ENCODE measurements around the gene PRELP.

The PRELP gene

GRCh38 chr1:203478231-203478630 is 2.6 kb downstream of the PRELP start:
- no peak for DNase-seq (ENCODE audit: low spot score)

DNA sequence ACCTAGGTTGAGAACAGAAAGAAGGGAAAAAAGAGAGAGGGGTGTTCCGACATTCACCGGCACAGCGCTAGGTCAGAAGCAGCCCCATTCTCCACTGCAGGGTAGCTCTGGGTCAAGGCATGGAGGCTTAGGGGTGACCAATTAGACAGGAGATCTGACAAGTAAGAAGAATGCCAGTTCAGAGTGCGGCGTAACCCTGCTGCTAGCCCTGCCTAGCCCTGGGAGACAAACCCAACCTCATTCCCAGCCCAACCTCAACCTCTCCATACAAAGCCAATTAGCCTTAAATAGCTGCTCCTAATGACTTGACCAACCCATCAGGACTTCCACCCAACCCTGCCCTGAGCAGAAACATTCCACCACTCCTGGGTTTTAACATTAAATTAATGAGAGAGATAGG is 3.4 kb downstream of the PRELP start:
- no peak for DNase-seq (ENCODE audit: low spot score)

- DNase-seq (ENCODE audit: low spot score), result no peak
Measured at GRCh38 chr1:203479646-203480045, 4.0 kb downstream of the PRELP start.

- no peak for DNase-seq (ENCODE audit: low spot score)
Measured at GRCh38 chr1:203480084-203480483, 4.5 kb downstream of the PRELP start.

DNA sequence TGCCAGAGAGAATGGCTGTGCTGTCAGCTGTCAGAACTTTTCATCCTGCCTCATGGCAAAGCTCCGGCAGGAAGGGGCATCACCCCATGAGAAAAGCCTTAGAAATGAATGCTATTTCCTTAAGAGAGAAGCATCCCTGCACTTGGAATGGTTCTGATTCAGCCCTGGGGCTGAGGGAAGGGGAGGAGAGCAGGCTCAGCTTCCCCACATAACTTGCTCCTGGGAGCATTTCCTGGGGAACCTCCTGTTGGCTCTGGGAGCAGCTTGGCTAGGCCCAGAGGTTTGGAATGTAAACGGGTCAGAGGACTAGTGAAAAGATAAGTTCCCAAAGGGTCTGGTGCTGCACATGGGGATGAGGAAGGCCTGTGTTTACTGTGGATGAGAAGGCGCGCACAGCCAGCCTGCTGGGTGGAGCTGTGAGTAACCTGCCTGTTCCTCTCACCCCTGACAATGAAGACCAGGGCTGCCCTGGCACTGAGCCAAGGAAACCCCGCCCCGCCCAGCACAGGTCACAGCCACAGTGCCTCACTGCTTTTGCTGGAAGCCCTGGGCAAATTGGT is 5.0 kb downstream of the PRELP start:
- DNase-seq (ENCODE audit: low spot score), result peak; percentile 61

DNA sequence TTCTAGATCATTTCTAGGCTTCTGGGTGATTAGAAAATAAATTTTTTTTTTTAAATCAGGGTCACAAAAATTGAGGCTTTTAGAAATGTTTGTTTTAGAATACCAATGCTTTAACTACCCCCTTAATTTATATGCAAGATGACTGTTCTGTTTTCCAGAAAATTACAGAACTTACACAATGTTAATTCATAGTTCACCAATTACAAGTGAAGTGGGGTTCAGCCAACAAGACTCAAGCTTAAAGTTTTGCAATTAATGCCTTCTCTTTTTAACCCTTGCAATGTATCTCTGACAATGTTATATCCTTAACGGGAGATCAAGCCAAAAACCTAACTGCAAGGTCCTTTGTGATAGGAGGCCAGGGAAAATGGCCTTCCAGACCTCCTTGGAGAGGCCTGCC is 5.6 kb downstream of the PRELP start:
- DNase-seq (ENCODE audit: low spot score), result no peak

DNA sequence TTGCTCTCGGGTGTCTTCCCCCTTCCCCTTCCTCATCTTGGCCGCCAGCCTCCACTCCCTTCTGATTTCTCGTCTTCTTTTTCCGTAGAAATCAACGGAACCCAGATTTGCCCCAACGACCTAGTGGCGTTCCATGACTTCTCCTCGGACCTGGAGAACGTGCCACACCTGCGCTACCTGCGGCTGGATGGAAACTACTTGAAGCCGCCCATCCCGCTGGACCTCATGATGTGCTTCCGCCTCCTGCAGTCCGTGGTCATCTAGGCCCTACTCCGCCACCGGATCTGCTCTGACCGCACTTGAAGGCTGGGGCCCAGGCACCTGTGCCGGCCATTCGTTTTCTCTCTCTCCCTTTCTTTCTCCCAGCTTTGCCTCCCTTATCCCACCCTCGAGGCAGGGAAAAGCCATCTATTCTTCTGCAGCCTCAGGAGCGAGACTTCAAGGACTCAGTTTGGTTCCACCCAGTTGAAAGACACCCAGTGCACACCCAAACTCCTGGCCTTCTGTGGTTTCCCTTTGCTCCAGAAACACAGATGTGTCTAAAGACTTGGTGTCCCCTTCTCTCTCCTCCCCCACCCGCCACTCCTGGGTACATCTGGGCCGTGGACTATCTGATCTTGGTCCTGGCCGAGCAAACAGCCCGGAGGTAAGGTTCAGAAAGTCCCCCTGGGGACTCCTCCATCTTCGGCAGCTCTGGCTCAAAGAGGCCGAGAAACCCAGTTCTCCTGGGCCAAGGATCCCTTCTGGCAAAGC is 11.2 kb downstream of the PRELP start:
- DNase-seq (ENCODE audit: low spot score), result no peak

DNA sequence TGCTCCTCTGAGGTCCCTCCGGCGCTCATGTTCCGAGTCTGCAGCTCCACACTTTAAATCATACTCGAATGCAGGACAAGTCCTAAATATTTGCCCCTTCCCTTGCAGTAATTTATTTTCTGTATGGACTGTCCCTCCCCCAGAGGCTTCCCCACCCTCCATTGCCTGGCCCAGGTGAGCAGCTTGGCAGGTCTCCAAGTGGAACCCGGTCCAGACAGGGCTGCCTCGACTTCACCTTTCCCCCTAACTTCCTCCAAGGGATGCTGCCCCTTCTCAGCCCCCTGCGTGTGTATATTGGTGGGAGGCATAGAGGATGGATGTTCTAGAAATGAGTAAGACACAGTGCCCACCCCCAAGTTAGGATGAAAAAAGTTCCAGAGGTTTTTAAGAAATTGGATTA is 12.9 kb downstream of the PRELP start:
- DNase-seq (ENCODE audit: low spot score), result no peak

DNA sequence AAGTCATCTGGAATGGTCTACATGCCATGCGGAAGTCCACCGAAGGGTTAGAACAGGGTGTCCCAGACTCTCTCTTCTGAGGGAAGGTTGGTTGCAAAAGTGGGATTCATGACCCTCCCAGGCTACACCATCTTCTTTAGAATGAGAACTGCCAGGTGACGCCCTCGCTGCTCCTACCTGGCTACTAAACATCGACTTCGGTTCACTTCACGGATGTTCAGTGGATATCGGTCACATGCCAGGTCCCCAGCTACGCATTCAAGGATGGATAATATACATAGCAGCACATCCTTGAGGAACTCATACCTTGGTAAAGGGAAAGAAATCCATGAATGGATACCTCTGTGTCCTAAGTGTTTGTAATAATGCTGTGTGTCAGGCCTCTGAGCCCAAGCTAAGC is 15.0 kb downstream of the PRELP start:
- no peak for DNase-seq (ENCODE audit: low spot score)

DNA sequence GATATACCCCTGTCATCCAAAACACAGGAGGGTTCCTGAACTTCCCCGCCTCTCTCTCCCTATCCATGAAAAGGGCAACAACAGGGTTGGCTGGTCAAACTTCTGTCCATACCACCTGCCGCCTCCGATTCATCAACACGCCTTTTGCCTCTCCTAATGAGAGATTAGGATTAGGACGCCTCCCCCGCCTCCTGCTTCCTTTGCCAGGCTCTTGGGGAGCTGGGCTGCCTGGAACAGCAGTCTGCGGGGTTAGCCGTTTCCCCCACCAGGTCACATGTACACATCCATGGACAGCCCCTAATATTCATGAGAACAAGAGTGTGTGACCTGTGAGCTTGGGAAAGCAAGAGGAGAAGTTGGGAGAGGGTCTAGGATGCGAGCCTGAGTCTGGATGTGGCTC is 16.1 kb downstream of the PRELP start:
- no peak for DNase-seq (ENCODE audit: low spot score)

GRCh38 chr1:203492082-203492747 is 16.6 kb downstream of the PRELP start:
- no peak for DNase-seq (ENCODE audit: low spot score)

- DNase-seq (ENCODE audit: low spot score), result no peak
Measured at GRCh38 chr1:203492748-203493130, 17.1 kb downstream of the PRELP start.

- DNase-seq (ENCODE audit: low spot score), result no peak
Measured at GRCh38 chr1:203493901-203494300, 18.3 kb downstream of the PRELP start, which contains the start of gene OPTC. TSS of gene OPTC (plus strand) at chr1:203494153. CDS start at chr1:203496006, 1,853 bp downstream.

DNA sequence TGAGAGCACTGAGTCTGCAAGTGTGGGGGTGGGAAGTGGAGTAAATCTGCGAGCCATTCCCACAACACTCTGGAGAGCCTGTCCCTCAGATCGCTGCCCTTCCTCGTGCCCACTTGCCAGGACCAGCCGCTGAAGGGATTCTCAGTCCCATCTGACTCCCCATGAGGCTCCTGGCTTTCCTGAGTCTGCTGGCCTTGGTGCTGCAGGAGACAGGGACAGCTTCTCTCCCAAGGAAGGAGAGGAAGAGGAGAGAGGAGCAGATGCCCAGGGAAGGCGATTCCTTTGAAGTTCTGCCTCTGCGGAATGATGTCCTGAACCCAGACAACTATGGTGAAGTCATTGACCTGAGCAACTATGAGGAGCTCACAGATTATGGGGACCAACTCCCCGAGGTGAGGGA is 20.2 kb downstream of the PRELP start:
- no peak for DNase-seq (ENCODE audit: low spot score)

DNA sequence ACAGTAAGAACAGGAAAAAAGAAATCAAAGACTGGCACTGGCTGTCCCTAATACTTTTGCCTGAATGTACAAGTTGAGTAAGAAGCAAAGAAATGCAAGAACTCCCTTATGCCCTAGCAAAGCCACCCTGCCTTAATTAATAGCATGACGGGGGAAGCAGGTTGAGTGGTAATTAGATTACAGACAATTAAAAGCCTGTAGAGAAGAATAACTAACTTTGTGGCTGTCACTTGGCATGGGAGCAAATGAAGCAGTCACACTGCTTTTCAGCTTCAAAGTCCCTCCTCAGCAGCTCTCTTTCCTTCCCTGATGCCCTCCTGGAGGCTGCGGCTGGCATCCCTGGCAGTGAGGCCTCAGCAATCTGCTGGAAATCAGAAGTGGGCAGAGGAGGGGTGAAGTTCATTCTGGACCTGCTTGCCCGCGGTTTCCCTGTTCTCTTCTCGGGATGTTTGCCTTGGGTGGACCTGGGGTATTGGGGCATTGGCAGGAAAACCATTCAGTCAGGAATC is 21.7 kb downstream of the PRELP start:
- no peak for DNase-seq (ENCODE audit: low spot score)

GRCh38 chr1:203499643-203500278 is 24.2 kb downstream of the PRELP start:
- no peak for DNase-seq (ENCODE audit: low spot score)

- DNase-seq (ENCODE audit: low spot score), result no peak
Measured at GRCh38 chr1:203500279-203500678, 24.7 kb downstream of the PRELP start.

GRCh38 chr1:203503836-203504235 is 28.2 kb downstream of the PRELP start:
- DNase-seq (ENCODE audit: low spot score), result no peak

GRCh38 chr1:203504400-203505250 is 29.0 kb downstream of the PRELP start:
- DNase-seq (ENCODE audit: low spot score), result peak; percentile 80

- DNase-seq (ENCODE audit: low spot score), result no peak
Measured at GRCh38 chr1:203505526-203506204, 30.1 kb downstream of the PRELP start.
